WTC11 (cell line): ENCODE measurements around the gene ARHGAP10. TPM values are rescaled to one million over a fixed set of nuclear protein-coding genes. Genes with fewer than 3 reads are reported as not detected.

Experiments used
- ATAC-seq: fragments of 200-7000 bp; cut with Tn5 transposase; 2 replicates; pipeline ENCODE4 v1.10.0; 2021; ENCODE audit warnings: mild to moderate bottlenecking, moderate library complexity
- CTCF ChIA-PET: fragments of 300-600 bp; sonication (Branson Sonifier 250); formaldehyde crosslinking; loops from one replicate; lab custom pipeline; 2021; ENCODE audit warnings: antibody characterized with exemption; lab: Charles Lee
- POLR2A ChIA-PET: fragments of 350-600 bp; sonication (Branson Sonifier 250); formaldehyde crosslinking; loops from one replicate; lab custom pipeline; 2021; ENCODE audit warnings: antibody characterized with exemption; lab: Charles Lee
- DNase-seq: peaks from one replicate; pipeline ENCODE4 v3.0.0; 2021; ENCODE audit warnings: low spot score
- H3K27ac Mint-ChIP-seq: 2 replicates; pipeline ENCODE4 v1.8.0; 2021; ENCODE audit warnings: mixed read lengths
- H3K27me3 Mint-ChIP-seq: 2 replicates; pipeline ENCODE4 v1.8.0; 2021; ENCODE audit warnings: low read depth, mild to moderate bottlenecking, moderate library complexity, mixed read lengths
- H3K36me3 Mint-ChIP-seq: 2 replicates; pipeline ENCODE4 v1.8.0; 2021; ENCODE audit warnings: mixed read lengths
- H3K4me1 Mint-ChIP-seq: 2 replicates; pipeline ENCODE4 v1.8.0; 2022; ENCODE audit warnings: mixed read lengths
- H3K4me3 Mint-ChIP-seq: 2 replicates; pipeline ENCODE4 v1.8.0; 2021; ENCODE audit warnings: mild to moderate bottlenecking, moderate library complexity, mixed read lengths
- H3K9me3 Mint-ChIP-seq: 2 replicates; pipeline ENCODE4 v1.8.0; 2021; ENCODE audit warnings: mixed read lengths
- CREM ChIP-seq: sonication (generic); formaldehyde crosslinking; IDR thresholded peaks from 2 replicates; pipeline ENCODE4 v1.8.1; 2022; ENCODE audit warnings: mild to moderate bottlenecking, missing genetic modification reagents, moderate library complexity
- E2F4 ChIP-seq: sonication (generic); formaldehyde crosslinking; IDR thresholded peaks from 2 replicates; pipeline ENCODE4 v1.8.1; 2022; ENCODE audit warnings: low read depth, mild to moderate bottlenecking, moderate library complexity, missing genetic modification reagents, borderline replicate concordance
- E2F5 ChIP-seq: sonication (generic); formaldehyde crosslinking; IDR thresholded peaks from 2 replicates; pipeline ENCODE4 v1.8.1; 2022; ENCODE audit warnings: mild to moderate bottlenecking, moderate library complexity, missing genetic modification reagents
- EMX1 ChIP-seq: fragments of 250-450 bp; sonication (Bioruptor Pico); IDR thresholded peaks from 2 replicates; pipeline ENCODE4 v1.8.0; 2021; ENCODE audit warnings: mild to moderate bottlenecking
- ESRRA ChIP-seq: sonication (generic); formaldehyde crosslinking; IDR thresholded peaks from 2 replicates; pipeline ENCODE4 v1.8.1; 2022; ENCODE audit warnings: mild to moderate bottlenecking, missing genetic modification reagents, borderline replicate concordance
- FOXJ3 ChIP-seq: sonication (generic); formaldehyde crosslinking; IDR thresholded peaks from 2 replicates; pipeline ENCODE4 v1.9.0; 2021; ENCODE audit warnings: missing genetic modification reagents, mild to moderate bottlenecking, borderline replicate concordance
- NFATC4 ChIP-seq: fragments of 250-450 bp; sonication (Bioruptor Pico); IDR thresholded peaks from 2 replicates; pipeline ENCODE4 v1.9.0; 2021; ENCODE audit warnings: mild to moderate bottlenecking
- OVOL2 ChIP-seq: fragments of 250-450 bp; sonication (Bioruptor Pico); IDR thresholded peaks from 2 replicates; pipeline ENCODE4 v1.9.0; 2021; ENCODE audit warnings: mild to moderate bottlenecking, borderline replicate concordance
- RELA ChIP-seq: sonication (generic); formaldehyde crosslinking; IDR thresholded peaks from 2 replicates; pipeline ENCODE4 v1.8.1; 2022; ENCODE audit warnings: missing genetic modification reagents, mild to moderate bottlenecking, borderline replicate concordance
- SP1 ChIP-seq: sonication (generic); formaldehyde crosslinking; conservative IDR thresholded peaks from 2 replicates; pipeline ENCODE4 v1.8.1; 2022; ENCODE audit warnings: missing genetic modification reagents
- TCF7 ChIP-seq: sonication (generic); formaldehyde crosslinking; IDR thresholded peaks from 2 replicates; pipeline ENCODE4 v1.8.0; 2022; ENCODE audit warnings: mild to moderate bottlenecking, low read depth, missing genetic modification reagents, moderate library complexity
- TEAD1 ChIP-seq: sonication (generic); formaldehyde crosslinking; IDR thresholded peaks from 2 replicates; pipeline ENCODE4 v1.8.0; 2022; ENCODE audit warnings: mild to moderate bottlenecking, missing genetic modification reagents
- ZNF138 ChIP-seq: sonication (generic); formaldehyde crosslinking; conservative IDR thresholded peaks from 2 replicates; pipeline ENCODE4 v1.8.1; 2022; ENCODE audit warnings: mild to moderate bottlenecking, moderate library complexity, missing genetic modification reagents
- ZNF281 ChIP-seq: sonication (generic); formaldehyde crosslinking; IDR thresholded peaks from 2 replicates; pipeline ENCODE4 v1.8.0; 2023; ENCODE audit warnings: mild to moderate bottlenecking, missing genetic modification reagents
- ZNF423 ChIP-seq: fragments of 250-450 bp; sonication (Bioruptor Pico); IDR thresholded peaks from 2 replicates; pipeline ENCODE4 v2.1.2; 2022; ENCODE audit warnings: mild to moderate bottlenecking, moderate library complexity
- total RNA-seq: library from RNA; stranded (reverse); gene quantifications from 3 replicates; pipeline ENCODE4 v1.2.3, GENCODE V29; 2021
- TF ChIP-seq, protein P1 (sequence below): sonication (generic); formaldehyde crosslinking; conservative IDR thresholded peaks from 2 replicates; pipeline ENCODE4 v1.8.1; 2022; ENCODE audit warnings: mild to moderate bottlenecking, missing genetic modification reagents
- TF ChIP-seq, protein P2 (sequence below): fragments of 200-600 bp; IDR thresholded peaks from 2 replicates; pipeline ENCODE4 v1.8.0; 2022; ENCODE audit warnings: antibody characterized with exemption
- TF ChIP-seq, protein P3 (sequence below): sonication (generic); formaldehyde crosslinking; IDR thresholded peaks from 2 replicates; pipeline ENCODE4 v1.8.0; 2022; ENCODE audit warnings: mild to moderate bottlenecking, missing genetic modification reagents
- TF ChIP-seq, protein P4 (sequence below): fragments of 250-450 bp; sonication (Bioruptor Pico); IDR thresholded peaks from 2 replicates; pipeline ENCODE4 v1.9.0; 2021; ENCODE audit warnings: mild to moderate bottlenecking, borderline replicate concordance

ARHGAP10 gene
- total RNA-seq, 1 experiment from 2014 or later = 9.6 TPM

- no peak for TF ChIP-seq E2F5 (CRISPR knock-in tag)
- no peak for TF ChIP-seq OVOL2 (CRISPR knock-in tag)
- TF ChIP-seq CREM (CRISPR knock-in tag) = no peak
- TF ChIP-seq EMX1 (CRISPR knock-in tag) = no peak
- TF ChIP-seq ZNF138 (CRISPR knock-in tag) = no peak
- no peak for TF ChIP-seq E2F4 (CRISPR knock-in tag)
- no peak for TF ChIP-seq ZNF281 (CRISPR knock-in tag)
- no peak for TF ChIP-seq TCF7 (CRISPR knock-in tag)
- TF ChIP-seq RELA (CRISPR knock-in tag) = no peak
- TF ChIP-seq TEAD1 (CRISPR knock-in tag) = no peak
- TF ChIP-seq, protein P1, sequence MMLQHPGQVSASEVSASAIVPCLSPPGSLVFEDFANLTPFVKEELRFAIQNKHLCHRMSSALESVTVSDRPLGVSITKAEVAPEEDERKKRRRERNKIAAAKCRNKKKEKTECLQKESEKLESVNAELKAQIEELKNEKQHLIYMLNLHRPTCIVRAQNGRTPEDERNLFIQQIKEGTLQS = no peak
- TF ChIP-seq ESRRA (CRISPR knock-in tag) = no peak
- TF ChIP-seq, protein P2, sequence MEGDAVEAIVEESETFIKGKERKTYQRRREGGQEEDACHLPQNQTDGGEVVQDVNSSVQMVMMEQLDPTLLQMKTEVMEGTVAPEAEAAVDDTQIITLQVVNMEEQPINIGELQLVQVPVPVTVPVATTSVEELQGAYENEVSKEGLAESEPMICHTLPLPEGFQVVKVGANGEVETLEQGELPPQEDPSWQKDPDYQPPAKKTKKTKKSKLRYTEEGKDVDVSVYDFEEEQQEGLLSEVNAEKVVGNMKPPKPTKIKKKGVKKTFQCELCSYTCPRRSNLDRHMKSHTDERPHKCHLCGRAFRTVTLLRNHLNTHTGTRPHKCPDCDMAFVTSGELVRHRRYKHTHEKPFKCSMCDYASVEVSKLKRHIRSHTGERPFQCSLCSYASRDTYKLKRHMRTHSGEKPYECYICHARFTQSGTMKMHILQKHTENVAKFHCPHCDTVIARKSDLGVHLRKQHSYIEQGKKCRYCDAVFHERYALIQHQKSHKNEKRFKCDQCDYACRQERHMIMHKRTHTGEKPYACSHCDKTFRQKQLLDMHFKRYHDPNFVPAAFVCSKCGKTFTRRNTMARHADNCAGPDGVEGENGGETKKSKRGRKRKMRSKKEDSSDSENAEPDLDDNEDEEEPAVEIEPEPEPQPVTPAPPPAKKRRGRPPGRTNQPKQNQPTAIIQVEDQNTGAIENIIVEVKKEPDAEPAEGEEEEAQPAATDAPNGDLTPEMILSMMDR = no peak
- no peak for TF ChIP-seq NFATC4 (CRISPR knock-in tag)
- no peak for TF ChIP-seq FOXJ3 (CRISPR knock-in tag)
- no peak for TF ChIP-seq ZNF423 (CRISPR knock-in tag)
- TF ChIP-seq, protein P3, sequence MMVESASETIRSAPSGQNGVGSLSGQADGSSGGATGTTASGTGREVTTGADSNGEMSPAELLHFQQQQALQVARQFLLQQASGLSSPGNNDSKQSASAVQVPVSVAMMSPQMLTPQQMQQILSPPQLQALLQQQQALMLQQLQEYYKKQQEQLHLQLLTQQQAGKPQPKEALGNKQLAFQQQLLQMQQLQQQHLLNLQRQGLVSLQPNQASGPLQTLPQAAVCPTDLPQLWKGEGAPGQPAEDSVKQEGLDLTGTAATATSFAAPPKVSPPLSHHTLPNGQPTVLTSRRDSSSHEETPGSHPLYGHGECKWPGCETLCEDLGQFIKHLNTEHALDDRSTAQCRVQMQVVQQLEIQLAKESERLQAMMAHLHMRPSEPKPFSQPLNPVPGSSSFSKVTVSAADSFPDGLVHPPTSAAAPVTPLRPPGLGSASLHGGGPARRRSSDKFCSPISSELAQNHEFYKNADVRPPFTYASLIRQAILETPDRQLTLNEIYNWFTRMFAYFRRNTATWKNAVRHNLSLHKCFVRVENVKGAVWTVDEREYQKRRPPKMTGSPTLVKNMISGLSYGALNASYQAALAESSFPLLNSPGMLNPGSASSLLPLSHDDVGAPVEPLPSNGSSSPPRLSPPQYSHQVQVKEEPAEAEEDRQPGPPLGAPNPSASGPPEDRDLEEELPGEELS = no peak
- TF ChIP-seq, protein P4, sequence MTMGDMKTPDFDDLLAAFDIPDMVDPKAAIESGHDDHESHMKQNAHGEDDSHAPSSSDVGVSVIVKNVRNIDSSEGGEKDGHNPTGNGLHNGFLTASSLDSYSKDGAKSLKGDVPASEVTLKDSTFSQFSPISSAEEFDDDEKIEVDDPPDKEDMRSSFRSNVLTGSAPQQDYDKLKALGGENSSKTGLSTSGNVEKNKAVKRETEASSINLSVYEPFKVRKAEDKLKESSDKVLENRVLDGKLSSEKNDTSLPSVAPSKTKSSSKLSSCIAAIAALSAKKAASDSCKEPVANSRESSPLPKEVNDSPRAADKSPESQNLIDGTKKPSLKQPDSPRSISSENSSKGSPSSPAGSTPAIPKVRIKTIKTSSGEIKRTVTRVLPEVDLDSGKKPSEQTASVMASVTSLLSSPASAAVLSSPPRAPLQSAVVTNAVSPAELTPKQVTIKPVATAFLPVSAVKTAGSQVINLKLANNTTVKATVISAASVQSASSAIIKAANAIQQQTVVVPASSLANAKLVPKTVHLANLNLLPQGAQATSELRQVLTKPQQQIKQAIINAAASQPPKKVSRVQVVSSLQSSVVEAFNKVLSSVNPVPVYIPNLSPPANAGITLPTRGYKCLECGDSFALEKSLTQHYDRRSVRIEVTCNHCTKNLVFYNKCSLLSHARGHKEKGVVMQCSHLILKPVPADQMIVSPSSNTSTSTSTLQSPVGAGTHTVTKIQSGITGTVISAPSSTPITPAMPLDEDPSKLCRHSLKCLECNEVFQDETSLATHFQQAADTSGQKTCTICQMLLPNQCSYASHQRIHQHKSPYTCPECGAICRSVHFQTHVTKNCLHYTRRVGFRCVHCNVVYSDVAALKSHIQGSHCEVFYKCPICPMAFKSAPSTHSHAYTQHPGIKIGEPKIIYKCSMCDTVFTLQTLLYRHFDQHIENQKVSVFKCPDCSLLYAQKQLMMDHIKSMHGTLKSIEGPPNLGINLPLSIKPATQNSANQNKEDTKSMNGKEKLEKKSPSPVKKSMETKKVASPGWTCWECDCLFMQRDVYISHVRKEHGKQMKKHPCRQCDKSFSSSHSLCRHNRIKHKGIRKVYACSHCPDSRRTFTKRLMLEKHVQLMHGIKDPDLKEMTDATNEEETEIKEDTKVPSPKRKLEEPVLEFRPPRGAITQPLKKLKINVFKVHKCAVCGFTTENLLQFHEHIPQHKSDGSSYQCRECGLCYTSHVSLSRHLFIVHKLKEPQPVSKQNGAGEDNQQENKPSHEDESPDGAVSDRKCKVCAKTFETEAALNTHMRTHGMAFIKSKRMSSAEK = no peak
- TF ChIP-seq SP1 (CRISPR knock-in tag) = no peak
These were observed 243.4 kb downstream of the ARHGAP10 start for GRCh38 chr4:147975325-147975724.

More at GRCh38 chr4:147975325-147975724, 243.4 kb downstream of the ARHGAP10 start:
- Mint-ChIP-seq H3K4me3 (no peak overlapping the region), H3K4me1 (peaks cover 21% of the 10 kb centered on the region), H3K27ac (no peak overlapping the region), H3K27me3 (no peaks in the 10 kb centered on the region), H3K9me3 (peaks cover 34% of the 10 kb centered on the region), H3K36me3 (peaks cover 21% of the 10 kb centered on the region)
- ChIA-PET CTCF (no interaction called here), POLR2A (no interaction called here)
- DNase-seq (no peak), ATAC-seq (no peak)
